LNCAP (cell line): ENCODE measurements around the gene CLSTN2.

Experiments
- CTCF ChIP-seq: fragments of 450-650 bp; IDR thresholded peaks from 2 replicates; pipeline ENCODE4 v1.5.1; 2017; ENCODE audit warnings: mild to moderate bottlenecking

The CLSTN2 gene

DNA sequence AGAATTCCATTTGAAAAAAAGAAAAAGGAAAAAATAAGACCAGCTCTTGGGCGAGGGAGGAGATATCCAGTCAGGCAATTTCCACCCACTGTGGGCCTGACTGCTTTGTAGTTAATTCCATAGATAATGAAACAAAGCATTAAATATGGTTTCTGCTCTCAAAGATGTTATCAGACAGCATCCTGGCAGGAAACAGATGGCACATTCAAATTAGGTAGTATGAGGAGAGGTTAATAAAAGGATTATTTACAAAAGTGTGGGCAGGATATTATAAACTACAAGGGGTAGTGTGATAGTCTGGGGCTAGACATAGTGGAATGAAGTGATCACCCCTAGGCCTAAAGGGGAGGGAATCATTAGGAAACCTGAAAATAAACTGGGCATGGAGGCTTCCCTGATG lies 193.2 kb downstream of the CLSTN2 start:
- no peak for TF ChIP-seq CTCF

GRCh38 chr3:140128631-140129030 lies 193.6 kb downstream of the CLSTN2 start:
- TF ChIP-seq CTCF, result peak; percentile 71

DNA sequence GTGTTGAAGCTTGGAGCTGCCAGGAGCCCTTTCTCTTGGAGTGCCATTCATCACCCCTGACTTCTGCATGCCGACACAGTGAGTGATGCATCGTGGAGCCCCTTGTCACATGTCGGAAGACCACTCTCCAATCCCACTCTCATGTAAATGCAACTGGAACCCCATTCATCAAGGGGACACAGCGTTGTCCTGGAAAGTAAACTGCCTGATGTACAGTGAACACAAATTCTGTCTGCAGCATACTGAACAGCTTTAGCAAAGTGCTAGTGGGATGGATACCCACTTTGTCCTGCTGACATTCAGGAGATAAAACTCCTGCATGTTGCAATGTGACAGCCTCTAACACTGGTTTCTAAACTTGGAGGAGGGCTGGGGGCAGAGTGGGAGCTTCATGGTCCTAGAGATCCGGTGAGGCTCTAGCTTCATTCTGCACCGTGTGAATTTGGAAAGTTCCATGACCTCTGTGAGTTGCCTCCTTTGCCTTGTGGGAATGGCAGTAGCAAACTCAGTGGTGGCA lies 194.8 kb downstream of the CLSTN2 start:
- no peak for TF ChIP-seq CTCF

DNA sequence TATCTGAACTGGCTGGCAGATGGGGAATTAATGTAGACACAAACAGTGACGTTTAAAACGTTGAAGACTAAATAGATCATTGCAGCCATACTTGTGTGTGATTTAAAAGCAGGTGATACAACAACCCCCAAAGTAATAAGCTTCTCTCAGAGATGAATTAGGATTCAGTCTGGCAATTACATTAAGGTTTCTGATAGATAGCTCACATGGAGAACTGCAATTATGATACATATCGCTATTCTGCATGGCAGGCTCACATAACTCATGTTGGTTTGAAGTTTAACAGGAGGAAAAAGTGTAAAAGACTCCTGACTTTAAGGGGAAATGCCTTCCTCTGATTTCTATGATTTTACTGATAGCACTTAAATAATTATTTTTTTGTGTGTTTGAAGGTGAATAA lies 196.9 kb downstream of the CLSTN2 start:
- no peak for TF ChIP-seq CTCF

DNA sequence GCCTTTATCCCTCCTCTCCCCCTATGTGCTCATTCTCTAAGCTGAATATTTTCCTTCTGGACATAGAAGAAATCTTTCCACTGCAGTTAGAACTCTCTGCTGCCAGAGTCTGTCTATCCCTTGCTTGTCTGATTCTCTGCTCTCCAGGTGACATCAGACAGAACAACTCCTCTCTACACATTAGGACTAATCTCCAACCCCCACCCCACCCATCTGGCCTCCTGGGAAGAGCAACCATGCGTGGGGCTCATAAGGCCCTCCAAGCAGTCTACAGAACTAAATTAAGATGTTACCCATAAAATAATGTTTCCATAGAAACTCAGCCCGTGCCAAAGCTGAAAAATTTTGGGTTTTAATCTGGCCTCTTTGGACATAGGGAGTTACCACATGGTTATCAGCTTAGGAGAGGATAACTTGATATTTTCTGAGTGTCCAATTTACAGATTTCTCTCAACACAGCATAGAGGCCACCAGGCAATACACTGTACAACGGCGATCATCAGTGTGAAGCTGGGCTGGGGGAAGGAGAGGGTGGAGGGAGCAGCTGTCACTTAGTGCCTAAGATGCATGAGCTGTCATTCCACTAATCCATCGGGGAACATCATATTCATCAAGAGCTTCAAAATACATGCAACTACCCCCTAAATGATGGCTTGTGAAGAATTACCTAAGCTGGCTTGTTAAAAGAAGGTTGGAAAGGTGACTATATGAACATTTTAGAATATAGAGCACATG lies 199.4 kb downstream of the CLSTN2 start:
- TF ChIP-seq CTCF, result no peak

DNA sequence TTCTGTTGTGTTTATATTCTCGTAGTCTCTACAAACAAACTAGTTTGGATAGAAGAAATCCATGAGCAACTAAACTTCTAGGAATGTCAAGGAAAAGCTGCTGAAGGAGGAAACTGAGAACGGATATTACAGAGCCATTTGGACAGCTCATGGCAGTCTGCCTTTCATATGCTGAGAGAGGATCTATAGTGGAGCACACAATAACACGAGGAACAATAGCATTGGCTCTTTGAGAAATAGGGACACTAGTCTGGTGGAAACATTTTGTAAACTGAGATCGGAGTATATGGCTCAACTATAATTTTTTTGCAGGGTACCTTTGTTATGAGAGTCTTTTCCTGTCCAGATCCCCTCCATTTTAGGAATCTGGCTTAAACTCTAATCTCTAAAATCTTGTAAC lies 200.5 kb downstream of the CLSTN2 start:
- TF ChIP-seq CTCF, result no peak

DNA sequence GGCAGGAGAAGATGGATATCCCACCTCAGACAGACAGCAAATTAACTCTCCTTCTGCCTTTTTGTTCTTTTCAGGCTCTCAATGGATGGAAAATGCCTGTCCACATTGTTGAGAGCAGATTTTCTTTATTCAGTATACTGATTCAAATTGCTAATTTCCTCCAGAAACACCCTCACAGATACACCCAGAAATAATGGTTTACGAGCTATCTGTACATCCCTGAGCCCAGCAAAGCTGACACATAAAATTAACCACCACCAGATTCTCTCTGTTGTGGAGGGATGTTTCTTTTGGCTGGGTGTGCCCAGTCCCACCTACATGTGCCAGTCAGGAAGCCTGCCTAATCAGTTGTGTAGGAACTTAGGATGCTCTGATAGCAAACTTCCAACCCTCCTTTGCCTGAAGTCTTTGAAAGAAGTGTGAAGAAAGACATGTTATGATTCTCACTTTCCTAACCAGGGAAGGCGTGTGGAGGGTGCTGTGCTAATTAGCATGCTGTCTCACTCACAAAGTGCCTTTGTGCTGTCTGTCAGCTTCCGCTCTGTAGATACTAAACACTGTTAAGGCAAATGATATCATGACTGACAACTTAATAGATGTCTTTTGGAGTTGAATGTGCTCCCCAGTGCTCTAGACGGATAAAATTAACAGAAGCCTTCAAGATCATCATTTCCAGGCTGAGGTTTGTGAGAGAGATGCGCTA lies 208.5 kb downstream of the CLSTN2 start:
- TF ChIP-seq CTCF, result no peak
